Suprapubic skin (tissue), 4 donors: Measurements from ENCODE around the gene SP140L. TPM values are rescaled to one million over a fixed set of nuclear protein-coding genes. Genes with fewer than 3 reads are reported as not detected.
"Not testable (repeated sequence)": the region's sequence is repeated elsewhere in the genome, so short reads cannot be mapped to it uniquely, and the experiment has no call there.

Source experiments
- DNase-seq, 2 donors: peaks; one replicate each; pipeline ENCODE4 v3.0.0-alpha.2; 2019; ENCODE audit warnings: low spot score in 2 of 2
- H3K27ac ChIP-seq: fragments of 200-600 bp; sonication (generic); one replicate; pipeline ENCODE4 v1.5.1; 2019
- H3K27me3 ChIP-seq: fragments of 200-600 bp; sonication (generic); one replicate; pipeline ENCODE4 v1.5.1; 2019
- H3K36me3 ChIP-seq: fragments of 200-600 bp; sonication (generic); one replicate; pipeline ENCODE4 v1.5.1; 2019
- H3K4me1 ChIP-seq: fragments of 200-600 bp; sonication (generic); one replicate; pipeline ENCODE4 v1.5.1; 2019
- H3K4me3 ChIP-seq: fragments of 200-600 bp; sonication (generic); one replicate; pipeline ENCODE4 v1.5.1; 2019; ENCODE audit warnings: mild to moderate bottlenecking
- H3K9me3 ChIP-seq: fragments of 200-600 bp; sonication (generic); one replicate; pipeline ENCODE4 v1.5.1; 2019
- EP300 ChIP-seq: sonication (generic); formaldehyde crosslinking; IDR thresholded peaks from one replicate; pipeline ENCODE4 v1.6.1; 2017; ENCODE audit warnings: antibody characterized with exemption
- POLR2A ChIP-seq, 2 donors: fragments of 450-650 bp; IDR thresholded peaks; one replicate each; pipeline ENCODE4 v1.6.1; 2017; ENCODE audit warnings: antibody characterized with exemption in 2 of 2, mild to moderate bottlenecking in 2 of 2, moderate library complexity in 2 of 2
- POLR2AphosphoS5 ChIP-seq, 3 donors: sonication (generic); formaldehyde crosslinking; IDR thresholded peaks; one replicate each; pipeline ENCODE4 v1.6.1; 2017; ENCODE audit warnings: antibody characterized with exemption in 3 of 3
- WGBS: methylation state at CpG from one replicate; pipeline ENCODE4 v1.1.5; 2018; 5-methylcytosine and 5-hydroxymethylcytosine counted together
- total RNA-seq, 4 donors: library from RNA; depleted of rRNA; stranded (reverse); fragments of >200 nt; gene quantifications; one replicate each; pipeline ENCODE4 v1.1.0, GENCODE V29; 2016
- TF ChIP-seq, protein P1 (sequence below), 2 donors: fragments of 200-600 bp in 1 of 2; fragments of 450-650 bp in 1 of 2; sonication (generic) in 1 of 2; IDR thresholded peaks; one replicate each; pipeline ENCODE4 v1.5.1; 2016 to 2019; ENCODE audit warnings: antibody characterized with exemption in 2 of 2, mild to moderate bottlenecking in 1 of 2, moderate library complexity in 1 of 2

Gene SP140L
- total RNA-seq, 4 donors from 2014 or later: 0.98 to 6.3 (median 2.5) TPM

DNA sequence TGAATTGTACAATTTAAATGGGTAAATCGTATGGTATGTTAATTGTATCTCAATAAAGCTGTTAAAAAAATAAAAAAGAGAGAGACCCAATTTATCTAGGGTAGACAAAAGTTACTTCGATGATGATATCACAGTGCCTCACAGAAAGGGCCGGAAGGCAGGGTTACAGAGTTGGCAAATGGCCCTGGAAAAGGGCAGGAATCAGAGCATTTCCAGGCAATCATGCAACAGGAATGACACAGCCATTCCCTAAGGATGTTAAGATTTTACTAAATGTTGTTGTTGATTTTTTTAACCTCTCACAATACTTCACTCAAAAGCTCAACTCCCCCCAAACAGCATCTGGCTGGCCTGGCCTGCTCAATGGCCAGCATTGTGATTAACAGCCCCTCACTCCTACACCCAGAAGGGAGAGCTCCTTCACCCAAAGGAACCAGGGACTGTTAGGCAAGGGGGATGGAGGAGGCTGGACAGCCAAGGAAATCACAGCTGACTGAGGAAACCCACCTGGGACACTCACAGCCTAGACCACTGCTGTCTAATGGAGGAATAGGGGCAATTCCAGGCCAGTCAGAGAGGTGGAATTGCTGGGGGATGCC lies 81.3 kb downstream of the SP140L start:
- TF ChIP-seq, protein P1, sequence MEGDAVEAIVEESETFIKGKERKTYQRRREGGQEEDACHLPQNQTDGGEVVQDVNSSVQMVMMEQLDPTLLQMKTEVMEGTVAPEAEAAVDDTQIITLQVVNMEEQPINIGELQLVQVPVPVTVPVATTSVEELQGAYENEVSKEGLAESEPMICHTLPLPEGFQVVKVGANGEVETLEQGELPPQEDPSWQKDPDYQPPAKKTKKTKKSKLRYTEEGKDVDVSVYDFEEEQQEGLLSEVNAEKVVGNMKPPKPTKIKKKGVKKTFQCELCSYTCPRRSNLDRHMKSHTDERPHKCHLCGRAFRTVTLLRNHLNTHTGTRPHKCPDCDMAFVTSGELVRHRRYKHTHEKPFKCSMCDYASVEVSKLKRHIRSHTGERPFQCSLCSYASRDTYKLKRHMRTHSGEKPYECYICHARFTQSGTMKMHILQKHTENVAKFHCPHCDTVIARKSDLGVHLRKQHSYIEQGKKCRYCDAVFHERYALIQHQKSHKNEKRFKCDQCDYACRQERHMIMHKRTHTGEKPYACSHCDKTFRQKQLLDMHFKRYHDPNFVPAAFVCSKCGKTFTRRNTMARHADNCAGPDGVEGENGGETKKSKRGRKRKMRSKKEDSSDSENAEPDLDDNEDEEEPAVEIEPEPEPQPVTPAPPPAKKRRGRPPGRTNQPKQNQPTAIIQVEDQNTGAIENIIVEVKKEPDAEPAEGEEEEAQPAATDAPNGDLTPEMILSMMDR (IDR thresholded peaks at IDR 0.05): no peak
- TF ChIP-seq POLR2AphosphoS5 (IDR thresholded peaks at IDR 0.05): no peak
- TF ChIP-seq EP300: no peak
- TF ChIP-seq POLR2A (IDR thresholded peaks at IDR 0.05): no peak
- no peak overlapping the region for H3K4me3 ChIP-seq
- peaks cover 6% of the 10 kb centered on the region for H3K36me3 ChIP-seq
- peaks cover 32% of the 10 kb centered on the region for H3K4me1 ChIP-seq
- no peaks in the 10 kb centered on the region for H3K9me3 ChIP-seq
- DNase-seq: no peak
- no peaks in the 10 kb centered on the region for H3K27me3 ChIP-seq
- 22% methylated on average over 3 of the region's 3 CpGs for WGBS
- H3K27ac ChIP-seq: peak overlapping the region; percentile 57

GRCh38 chr2:230409316-230409715 lies 82.3 kb downstream of the SP140L start:
- H3K27ac ChIP-seq, H3K27me3 ChIP-seq: not testable (repeated sequence)

GRCh38 chr2:230410263-230410662 lies 83.3 kb downstream of the SP140L start:
- TF ChIP-seq POLR2A (IDR thresholded peaks at IDR 0.05) (no peak), POLR2AphosphoS5 (IDR thresholded peaks at IDR 0.05) (no peak), EP300 (no peak)
- TF ChIP-seq, protein P1 (IDR thresholded peaks at IDR 0.05): no peak
- H3K27ac ChIP-seq: no peak overlapping the region
- no peaks in the 10 kb centered on the region for H3K9me3 ChIP-seq
- 94% methylated on average over 1 of the region's 1 CpG for WGBS
- no peaks in the 10 kb centered on the region for H3K36me3 ChIP-seq
- no peak for DNase-seq
- no peaks in the 10 kb centered on the region for H3K27me3 ChIP-seq
- H3K4me1 ChIP-seq: peaks cover 50% of the 10 kb centered on the region
- H3K4me3 ChIP-seq: no peak overlapping the region

More at GRCh38 chr2:230409316-230409715, 82.3 kb downstream of the SP140L start:
- not testable (repeated sequence) for H3K4me3 ChIP-seq, H3K9me3 ChIP-seq, DNase-seq, H3K36me3 ChIP-seq
- WGBS: 31% methylated on average over 2 of the region's 2 CpGs
- H3K4me1 ChIP-seq: peaks cover 40% of the 10 kb centered on the region

GRCh38 chr2:230410861-230411569 lies 84.0 kb downstream of the SP140L start:
- WGBS: 45% methylated on average over 15 of the region's 16 CpGs
- no peaks in the 10 kb centered on the region for H3K36me3 ChIP-seq
- DNase-seq: peak in 1 of 2 donors; percentile 78
- no peaks in the 10 kb centered on the region for H3K9me3 ChIP-seq
- peak overlapping the region; percentile 89 for H3K27ac ChIP-seq
- TF ChIP-seq, protein P1 (IDR thresholded peaks at IDR 0.05): no peak
- TF ChIP-seq POLR2A (IDR thresholded peaks at IDR 0.05) (no peak), POLR2AphosphoS5 (IDR thresholded peaks at IDR 0.05) (no peak), EP300 (no peak)
- no peaks in the 10 kb centered on the region for H3K27me3 ChIP-seq
- H3K4me1 ChIP-seq: peaks cover 56% of the 10 kb centered on the region
- H3K4me3 ChIP-seq: peak overlapping the region; percentile 54

GRCh38 chr2:230411570-230412370 lies 84.8 kb downstream of the SP140L start:
- Histone ChIP-seq H3K4me3 (peak overlapping the region; percentile 54), H3K27me3 (no peaks in the 10 kb centered on the region), H3K27ac (peak overlapping the region; percentile 89), H3K4me1 (peaks cover 56% of the 10 kb centered on the region), H3K36me3 (no peaks in the 10 kb centered on the region), H3K9me3 (no peaks in the 10 kb centered on the region)
- WGBS: under 1% methylated on average over 24 of the region's 57 CpGs
- TF ChIP-seq POLR2A (IDR thresholded peaks at IDR 0.05) (peak in 1 of 2 donors; percentile 12), POLR2AphosphoS5 (IDR thresholded peaks at IDR 0.05) (peak in 1 of 3 donors; percentile 11), EP300 (no peak)
- TF ChIP-seq, protein P1 (IDR thresholded peaks at IDR 0.05): no peak
- DNase-seq: peak; percentile 84
